Neural progenitor cell (in vitro differentiated cells): ENCODE data around the gene OR4D11. TPM values are rescaled to one million over a fixed set of nuclear protein-coding genes. Genes with fewer than 3 reads are reported as not detected.

Experiments
- DNase-seq: peaks from one replicate; pipeline ENCODE4 v3.0.0-alpha.2; 2016; ENCODE audit warnings: low spot score
- H2AFZ ChIP-seq: fragments of 200-600 bp; sonication (generic); replicated peaks from 2 replicates; pipeline ENCODE4 v1.6.1; 2016; ENCODE audit warnings: antibody characterized with exemption
- H3F3A ChIP-seq: fragments of 200-600 bp; sonication (generic); 2 replicates; pipeline ENCODE4 v1.6.1; 2016; ENCODE audit warnings: antibody characterized with exemption, low read depth
- H3K27ac ChIP-seq: fragments of 200-600 bp; sonication (generic); 2 replicates; pipeline ENCODE4 v1.5.1; 2016; ENCODE audit warnings: mild to moderate bottlenecking
- H3K27me3 ChIP-seq: fragments of 200-600 bp; sonication (generic); 2 replicates; pipeline ENCODE4 v1.6.1; 2016; ENCODE audit warnings: mild to moderate bottlenecking, moderate library complexity
- H3K36me3 ChIP-seq: fragments of 200-600 bp; sonication (generic); 2 replicates; pipeline ENCODE4 v1.5.1; 2016
- H3K4me1 ChIP-seq: fragments of 200-600 bp; sonication (generic); 2 replicates; pipeline ENCODE4 v1.6.1; 2016; ENCODE audit warnings: mixed run types
- H3K4me2 ChIP-seq: fragments of 200-600 bp; sonication (generic); 2 replicates; pipeline ENCODE4 v1.6.1; 2016
- H3K4me3 ChIP-seq: fragments of 200-600 bp; sonication (generic); 2 replicates; pipeline ENCODE4 v1.5.1; 2016
- H3K79me2 ChIP-seq: fragments of 200-600 bp; sonication (generic); 2 replicates; pipeline ENCODE4 v1.6.1; 2016; ENCODE audit warnings: low read depth
- H3K9ac ChIP-seq: fragments of 200-600 bp; sonication (generic); 2 replicates; pipeline ENCODE4 v1.6.1; 2016
- H3K9me3 ChIP-seq: fragments of 200-600 bp; sonication (generic); 2 replicates; pipeline ENCODE4 v1.5.1; 2016; ENCODE audit warnings: low read depth
- H4K20me1 ChIP-seq: fragments of 200-600 bp; sonication (generic); 2 replicates; pipeline ENCODE4 v1.6.1; 2016; ENCODE audit warnings: low read depth
- H3K27ac Mint-ChIP-seq: 3 replicates; pipeline ENCODE4 v1.8.0; 2021; ENCODE audit warnings: mixed read lengths
- H3K27me3 Mint-ChIP-seq: 2 replicates; pipeline ENCODE4 v1.8.0; 2022; ENCODE audit warnings: low read depth, mild to moderate bottlenecking, inconsistent platforms, moderate library complexity, mixed read lengths; ENCODE audit not compliant: insufficient read depth
- H3K36me3 Mint-ChIP-seq: 3 replicates; pipeline ENCODE4 v1.8.0; 2021; ENCODE audit warnings: mixed read lengths
- H3K4me1 Mint-ChIP-seq: 3 replicates; pipeline ENCODE4 v1.8.0; 2021; ENCODE audit warnings: mixed read lengths
- H3K4me3 Mint-ChIP-seq: 3 replicates; pipeline ENCODE4 v1.8.0; 2021; ENCODE audit warnings: mild to moderate bottlenecking, moderate library complexity, mixed read lengths
- H3K9me3 Mint-ChIP-seq: 3 replicates; pipeline ENCODE4 v1.8.0; 2020; ENCODE audit warnings: mixed read lengths
- CTCF ChIP-seq: fragments of 200-600 bp; sonication (generic); IDR thresholded peaks from 2 replicates; pipeline ENCODE4 v1.5.1; 2017; ENCODE audit warnings: antibody characterized with exemption, mild to moderate bottlenecking
- EZH2 ChIP-seq: fragments of 200-600 bp; sonication (generic); IDR thresholded peaks from 2 replicates; pipeline ENCODE4 v1.6.1; 2017; ENCODE audit warnings: antibody characterized with exemption, mild to moderate bottlenecking, moderate library complexity
- EZH2phosphoT487 ChIP-seq: fragments of 200-600 bp; sonication (generic); IDR thresholded peaks from 2 replicates; pipeline ENCODE4 v1.6.1; 2017; ENCODE audit warnings: antibody characterized with exemption
- total RNA-seq: library from RNA; depleted of rRNA; stranded (reverse); fragments of >200 nt; gene quantifications from 2 replicates; pipeline ENCODE4 v1.2.3, GENCODE V29; 2015; ENCODE audit warnings: low replicate concordance

OR4D11 gene
- not detected in 2 replicates for total RNA-seq

GRCh38 chr11:59503276-59503675 lies at the start of gene OR4D11:
Gene OR4D11 (plus strand): TSS chr11:59503576. CDS start chr11:59503576, 0 bp downstream.
- Histone ChIP-seq H3K4me2 (no peak within 1 kb of the TSS), H4K20me1 (no peaks in the 10 kb centered on the region), H3K9ac (no peak within 1 kb of the TSS), H2AFZ (no peak within 1 kb of the TSS), H3K79me2 (no peaks in the 10 kb centered on the region), H3F3A (no peaks in the 10 kb centered on the region), H3K36me3 (no peaks in the 10 kb centered on the region), H3K4me3 (no peak within 1 kb of the TSS), H3K27me3 (no peaks in the 10 kb centered on the region), H3K9me3 (no peaks in the 10 kb centered on the region), H3K27ac (no peak within 1 kb of the TSS), H3K4me1 (no peaks in the 10 kb centered on the region)
- H3K27me3 Mint-ChIP-seq, result no peaks in the 10 kb centered on the region
- no peak within 1 kb of the TSS for H3K27ac Mint-ChIP-seq
- H3K4me1 Mint-ChIP-seq, result no peaks in the 10 kb centered on the region
- peaks cover 1% of the 10 kb centered on the region for H3K36me3 Mint-ChIP-seq
- no peak for TF ChIP-seq CTCF
- no peak for TF ChIP-seq EZH2phosphoT487
- TF ChIP-seq EZH2, result no peak
- peaks cover 2% of the 10 kb centered on the region for H3K9me3 Mint-ChIP-seq
- no peak within 1 kb of the TSS for H3K4me3 Mint-ChIP-seq
- DNase-seq, result no peak

GRCh38 chr11:59456661-59457060 lies 46.7 kb upstream of the OR4D11 start, which contains the start of gene OR4D6:
Gene OR4D6 (plus strand): TSS chr11:59456961. CDS start chr11:59456961, 0 bp downstream.
- Mint-ChIP-seq H3K9me3 (peaks cover 7% of the 10 kb centered on the region), H3K4me1 (peaks cover 3% of the 10 kb centered on the region), H3K4me3 (no peak within 1 kb of the TSS), H3K27ac (no peak within 1 kb of the TSS), H3K36me3 (no peaks in the 10 kb centered on the region), H3K27me3 (peaks cover 3% of the 10 kb centered on the region)
- H3K9me3 ChIP-seq, result no peaks in the 10 kb centered on the region
- H3K27ac ChIP-seq, result no peak within 1 kb of the TSS
- no peaks in the 10 kb centered on the region for H3K36me3 ChIP-seq
- H3F3A ChIP-seq, result no peaks in the 10 kb centered on the region
- H3K4me1 ChIP-seq, result peaks cover 4% of the 10 kb centered on the region
- no peaks in the 10 kb centered on the region for H4K20me1 ChIP-seq
- no peak within 1 kb of the TSS for H3K4me2 ChIP-seq
- H3K9ac ChIP-seq, result no peak within 1 kb of the TSS
- no peaks in the 10 kb centered on the region for H3K79me2 ChIP-seq
- TF ChIP-seq CTCF, result no peak
- TF ChIP-seq EZH2phosphoT487, result no peak
- no peak for TF ChIP-seq EZH2
- no peak within 1 kb of the TSS for H2AFZ ChIP-seq
- no peak for DNase-seq
- H3K4me3 ChIP-seq, result no peak within 1 kb of the TSS
- H3K27me3 ChIP-seq, result no peaks in the 10 kb centered on the region

GRCh38 chr11:59459916-59460315 lies 43.5 kb upstream of the OR4D11 start:
- H3K27ac ChIP-seq, result no peak overlapping the region
- peaks cover 2% of the 10 kb centered on the region for H3K27me3 Mint-ChIP-seq
- H3K9me3 ChIP-seq, result no peaks in the 10 kb centered on the region
- TF ChIP-seq CTCF (no peak), EZH2phosphoT487 (no peak), EZH2 (no peak)
- peaks cover 4% of the 10 kb centered on the region for H3K4me1 ChIP-seq
- no peaks in the 10 kb centered on the region for H3K36me3 ChIP-seq
- no peak for DNase-seq
- H3K79me2 ChIP-seq, result no peaks in the 10 kb centered on the region
- H2AFZ ChIP-seq, result no peak overlapping the region
- H3K36me3 Mint-ChIP-seq, result no peaks in the 10 kb centered on the region
- H3K4me3 ChIP-seq, result no peak overlapping the region
- no peaks in the 10 kb centered on the region for H4K20me1 ChIP-seq
- H3K4me3 Mint-ChIP-seq, result no peak overlapping the region
- no peaks in the 10 kb centered on the region for H3F3A ChIP-seq
- no peak overlapping the region for H3K9ac ChIP-seq
- peaks cover 4% of the 10 kb centered on the region for H3K9me3 Mint-ChIP-seq
- no peak overlapping the region for H3K27ac Mint-ChIP-seq
- no peaks in the 10 kb centered on the region for H3K27me3 ChIP-seq
- H3K4me2 ChIP-seq, result no peak overlapping the region
- peaks cover 3% of the 10 kb centered on the region for H3K4me1 Mint-ChIP-seq
